Measurements from ENCODE around the gene IL4R.

DNA sequence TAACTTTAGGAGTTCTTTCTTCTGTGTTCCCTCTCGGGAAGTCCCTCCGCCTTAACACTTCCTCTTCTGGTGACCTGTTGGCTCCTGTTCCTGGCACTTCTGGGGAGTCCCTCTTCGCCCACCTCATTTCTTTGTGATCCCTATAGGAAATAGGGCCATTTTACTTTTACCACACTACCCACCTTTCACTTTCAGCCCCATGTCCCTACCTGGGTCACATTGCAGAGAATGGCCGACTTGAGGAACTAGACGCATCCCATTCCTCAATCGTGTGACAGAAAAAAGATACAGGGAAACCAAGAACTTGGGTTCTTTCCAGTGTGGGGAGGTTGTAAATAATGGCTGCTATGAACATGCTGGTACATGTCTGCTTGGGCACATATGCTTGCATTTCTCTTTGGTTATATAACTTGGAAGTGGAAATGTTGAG lies 94.8 kb downstream of the IL4R start:
- TF ChIP-seq POLR2A (IDR thresholded peaks at IDR 0.05; ENCODE audit: extremely low read depth, insufficient read length), result no peak
- TF ChIP-seq, protein P1, sequence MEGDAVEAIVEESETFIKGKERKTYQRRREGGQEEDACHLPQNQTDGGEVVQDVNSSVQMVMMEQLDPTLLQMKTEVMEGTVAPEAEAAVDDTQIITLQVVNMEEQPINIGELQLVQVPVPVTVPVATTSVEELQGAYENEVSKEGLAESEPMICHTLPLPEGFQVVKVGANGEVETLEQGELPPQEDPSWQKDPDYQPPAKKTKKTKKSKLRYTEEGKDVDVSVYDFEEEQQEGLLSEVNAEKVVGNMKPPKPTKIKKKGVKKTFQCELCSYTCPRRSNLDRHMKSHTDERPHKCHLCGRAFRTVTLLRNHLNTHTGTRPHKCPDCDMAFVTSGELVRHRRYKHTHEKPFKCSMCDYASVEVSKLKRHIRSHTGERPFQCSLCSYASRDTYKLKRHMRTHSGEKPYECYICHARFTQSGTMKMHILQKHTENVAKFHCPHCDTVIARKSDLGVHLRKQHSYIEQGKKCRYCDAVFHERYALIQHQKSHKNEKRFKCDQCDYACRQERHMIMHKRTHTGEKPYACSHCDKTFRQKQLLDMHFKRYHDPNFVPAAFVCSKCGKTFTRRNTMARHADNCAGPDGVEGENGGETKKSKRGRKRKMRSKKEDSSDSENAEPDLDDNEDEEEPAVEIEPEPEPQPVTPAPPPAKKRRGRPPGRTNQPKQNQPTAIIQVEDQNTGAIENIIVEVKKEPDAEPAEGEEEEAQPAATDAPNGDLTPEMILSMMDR (IDR thresholded peaks at IDR 0.05; ENCODE audit: low read depth, low read length), result no peak
